ENCODE results near the gene HNRNPA0.

DNA sequence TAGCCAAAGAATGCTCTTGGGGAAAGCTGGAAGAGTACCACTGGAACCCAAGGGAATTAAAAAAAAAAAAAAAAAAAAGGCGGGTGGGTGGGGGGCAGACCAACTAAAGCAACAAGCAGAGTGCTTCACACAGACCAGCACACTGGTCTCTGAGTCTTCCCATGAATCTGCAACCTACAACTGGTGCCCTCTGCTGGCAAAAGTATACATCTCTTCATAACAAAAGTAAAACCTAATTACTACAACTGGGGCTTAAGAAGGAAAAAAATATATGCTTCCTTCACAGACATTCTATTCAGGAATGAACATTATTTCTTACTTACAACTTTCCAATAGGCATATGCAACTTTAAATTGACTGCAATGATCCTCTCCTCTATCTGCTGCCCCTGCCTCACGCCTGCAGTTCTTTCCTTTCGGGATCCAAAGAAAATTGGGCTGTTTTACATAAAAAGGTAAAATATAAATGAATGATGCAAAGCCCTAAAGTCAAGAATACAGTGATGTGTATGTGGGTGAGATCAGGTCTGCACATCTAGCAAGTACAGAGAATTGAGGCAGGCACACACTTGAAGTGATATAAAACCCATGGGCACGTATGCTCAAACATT is 11.0 kb downstream of the HNRNPA0 start:
- TF ChIP-seq, protein P1, sequence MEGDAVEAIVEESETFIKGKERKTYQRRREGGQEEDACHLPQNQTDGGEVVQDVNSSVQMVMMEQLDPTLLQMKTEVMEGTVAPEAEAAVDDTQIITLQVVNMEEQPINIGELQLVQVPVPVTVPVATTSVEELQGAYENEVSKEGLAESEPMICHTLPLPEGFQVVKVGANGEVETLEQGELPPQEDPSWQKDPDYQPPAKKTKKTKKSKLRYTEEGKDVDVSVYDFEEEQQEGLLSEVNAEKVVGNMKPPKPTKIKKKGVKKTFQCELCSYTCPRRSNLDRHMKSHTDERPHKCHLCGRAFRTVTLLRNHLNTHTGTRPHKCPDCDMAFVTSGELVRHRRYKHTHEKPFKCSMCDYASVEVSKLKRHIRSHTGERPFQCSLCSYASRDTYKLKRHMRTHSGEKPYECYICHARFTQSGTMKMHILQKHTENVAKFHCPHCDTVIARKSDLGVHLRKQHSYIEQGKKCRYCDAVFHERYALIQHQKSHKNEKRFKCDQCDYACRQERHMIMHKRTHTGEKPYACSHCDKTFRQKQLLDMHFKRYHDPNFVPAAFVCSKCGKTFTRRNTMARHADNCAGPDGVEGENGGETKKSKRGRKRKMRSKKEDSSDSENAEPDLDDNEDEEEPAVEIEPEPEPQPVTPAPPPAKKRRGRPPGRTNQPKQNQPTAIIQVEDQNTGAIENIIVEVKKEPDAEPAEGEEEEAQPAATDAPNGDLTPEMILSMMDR (conservative IDR thresholded peaks at IDR 0.05; ENCODE audit: low read depth, low read length) = peak; percentile 74
- TF ChIP-seq RFX5 (IDR thresholded peaks at IDR 0.05; ENCODE audit: low read depth, low read length) = no peak

Measured in IMR-90 (cell line).